ENCODE measurements around the gene BRINP2. TPM values are rescaled to one million over a fixed set of nuclear protein-coding genes. Genes with fewer than 3 reads are reported as not detected.

BRINP2 gene, protein sequence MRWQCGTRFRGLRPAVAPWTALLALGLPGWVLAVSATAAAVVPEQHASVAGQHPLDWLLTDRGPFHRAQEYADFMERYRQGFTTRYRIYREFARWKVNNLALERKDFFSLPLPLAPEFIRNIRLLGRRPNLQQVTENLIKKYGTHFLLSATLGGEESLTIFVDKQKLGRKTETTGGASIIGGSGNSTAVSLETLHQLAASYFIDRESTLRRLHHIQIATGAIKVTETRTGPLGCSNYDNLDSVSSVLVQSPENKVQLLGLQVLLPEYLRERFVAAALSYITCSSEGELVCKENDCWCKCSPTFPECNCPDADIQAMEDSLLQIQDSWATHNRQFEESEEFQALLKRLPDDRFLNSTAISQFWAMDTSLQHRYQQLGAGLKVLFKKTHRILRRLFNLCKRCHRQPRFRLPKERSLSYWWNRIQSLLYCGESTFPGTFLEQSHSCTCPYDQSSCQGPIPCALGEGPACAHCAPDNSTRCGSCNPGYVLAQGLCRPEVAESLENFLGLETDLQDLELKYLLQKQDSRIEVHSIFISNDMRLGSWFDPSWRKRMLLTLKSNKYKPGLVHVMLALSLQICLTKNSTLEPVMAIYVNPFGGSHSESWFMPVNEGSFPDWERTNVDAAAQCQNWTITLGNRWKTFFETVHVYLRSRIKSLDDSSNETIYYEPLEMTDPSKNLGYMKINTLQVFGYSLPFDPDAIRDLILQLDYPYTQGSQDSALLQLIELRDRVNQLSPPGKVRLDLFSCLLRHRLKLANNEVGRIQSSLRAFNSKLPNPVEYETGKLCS
- total RNA-seq: 0.26 TPM in 1 of 2 replicates, not detected in the other

- no peaks in the 10 kb centered on the region for H3K9me3 Mint-ChIP-seq
- H3K27me3 Mint-ChIP-seq (ENCODE audit: insufficient read depth): peaks cover 20% of the 10 kb centered on the region
- no peak within 1 kb of the TSS for H3K27ac Mint-ChIP-seq
- H3K36me3 Mint-ChIP-seq (ENCODE audit: low read depth): no peaks in the 10 kb centered on the region
- no peaks in the 10 kb centered on the region for H3K4me1 Mint-ChIP-seq (ENCODE audit: low read depth)
- intact Hi-C loops (cut with micrococcal nuclease): no loop called here
- no peak for DNase-seq (ENCODE audit: low spot score)
- no peak within 1 kb of the TSS for H3K4me3 Mint-ChIP-seq
These were observed at the start of gene BRINP2 for GRCh38 chr1:177170756-177171535. TSS of gene BRINP2 (plus strand) at chr1:177170958. CDS start at chr1:177229877, 58,919 bp downstream.

DNA sequence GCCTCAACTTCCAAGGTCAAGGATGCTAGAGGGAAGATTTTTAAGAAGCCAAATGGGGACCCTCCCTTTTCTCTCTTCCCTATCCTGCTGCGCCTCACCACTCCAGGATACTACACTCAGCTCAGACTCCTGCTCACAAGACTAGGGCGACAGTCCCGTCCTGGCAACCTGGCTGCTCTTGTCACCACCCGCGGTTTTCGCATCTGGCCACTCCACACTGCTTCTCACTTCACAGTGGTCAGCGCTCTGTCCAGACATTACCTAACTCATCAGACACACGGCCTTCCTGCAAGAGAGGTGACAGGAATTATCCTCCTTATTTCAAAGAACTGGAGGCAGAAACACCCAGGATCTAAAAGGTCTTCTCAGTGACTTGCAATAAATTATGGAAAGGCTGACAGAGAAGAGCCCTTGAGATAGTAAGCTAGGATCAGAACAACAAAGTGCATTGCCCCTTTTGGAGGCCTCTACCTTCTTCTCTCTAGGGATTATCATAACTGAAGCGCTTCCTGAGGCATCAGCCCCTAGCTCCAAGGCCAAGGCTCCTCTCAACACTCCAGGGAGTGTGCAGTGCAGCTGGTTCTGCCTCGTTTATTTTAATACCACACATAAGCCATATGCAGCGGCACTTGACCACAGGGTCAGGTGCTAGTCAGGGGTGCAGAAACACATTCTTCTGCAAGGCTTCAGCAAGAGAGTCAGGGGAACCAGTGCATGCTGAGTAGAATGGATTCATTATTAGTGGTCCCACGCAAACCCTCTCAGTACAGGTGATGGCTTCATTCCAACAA lies 48.1 kb upstream of the BRINP2 start:
- Mint-ChIP-seq H3K36me3 (ENCODE audit: low read depth) (no peaks in the 10 kb centered on the region), H3K9me3 (no peaks in the 10 kb centered on the region), H3K4me3 (no peak overlapping the region), H3K27me3 (ENCODE audit: insufficient read depth) (no peaks in the 10 kb centered on the region), H3K4me1 (ENCODE audit: low read depth) (no peaks in the 10 kb centered on the region), H3K27ac (no peak overlapping the region)
- intact Hi-C loops (cut with micrococcal nuclease): no loop called here
- no peak for DNase-seq (ENCODE audit: low spot score)

GRCh38 chr1:177124577-177125278 lies 46.0 kb upstream of the BRINP2 start:
- Mint-ChIP-seq H3K4me1 (ENCODE audit: low read depth) (no peaks in the 10 kb centered on the region), H3K27me3 (ENCODE audit: insufficient read depth) (no peaks in the 10 kb centered on the region), H3K4me3 (no peak overlapping the region), H3K9me3 (no peaks in the 10 kb centered on the region), H3K36me3 (ENCODE audit: low read depth) (no peaks in the 10 kb centered on the region), H3K27ac (no peak overlapping the region)
- DNase-seq (ENCODE audit: low spot score): no peak
- intact Hi-C loops (cut with micrococcal nuclease): no loop called here

DNA sequence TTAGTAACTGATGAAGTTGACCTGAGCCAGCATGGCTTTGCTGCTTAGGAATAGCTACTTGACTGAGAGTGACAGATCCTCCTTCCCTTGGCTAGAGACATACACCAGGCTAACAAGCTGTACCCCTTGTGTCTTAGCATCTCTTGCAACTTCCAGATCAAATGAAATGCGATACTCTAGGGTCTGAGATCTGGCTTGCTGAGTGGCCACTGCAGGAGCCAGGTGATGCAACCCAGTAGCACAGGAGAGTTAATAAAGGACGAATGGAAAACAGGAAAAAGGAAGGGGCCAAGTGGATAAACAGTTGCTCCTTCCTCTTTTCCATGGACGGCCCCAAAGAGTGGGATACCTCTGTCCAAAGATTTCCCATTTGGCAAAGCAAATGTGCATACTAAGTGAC lies 44.5 kb upstream of the BRINP2 start:
- no peak for DNase-seq (ENCODE audit: low spot score)
- Mint-ChIP-seq H3K27me3 (ENCODE audit: insufficient read depth) (no peaks in the 10 kb centered on the region), H3K27ac (no peak overlapping the region), H3K4me3 (no peak overlapping the region), H3K4me1 (ENCODE audit: low read depth) (no peaks in the 10 kb centered on the region), H3K9me3 (no peaks in the 10 kb centered on the region), H3K36me3 (ENCODE audit: low read depth) (no peaks in the 10 kb centered on the region)
- intact Hi-C loops (cut with micrococcal nuclease): no loop called here

- Mint-ChIP-seq H3K27ac (no peak overlapping the region), H3K9me3 (no peaks in the 10 kb centered on the region), H3K27me3 (ENCODE audit: insufficient read depth) (no peaks in the 10 kb centered on the region), H3K36me3 (ENCODE audit: low read depth) (no peaks in the 10 kb centered on the region), H3K4me1 (ENCODE audit: low read depth) (no peaks in the 10 kb centered on the region), H3K4me3 (no peak overlapping the region)
- intact Hi-C loops (cut with micrococcal nuclease): no loop called here
- DNase-seq (ENCODE audit: low spot score): no peak
These were observed 42.0 kb upstream of the BRINP2 start for GRCh38 chr1:177128665-177129281.

DNA sequence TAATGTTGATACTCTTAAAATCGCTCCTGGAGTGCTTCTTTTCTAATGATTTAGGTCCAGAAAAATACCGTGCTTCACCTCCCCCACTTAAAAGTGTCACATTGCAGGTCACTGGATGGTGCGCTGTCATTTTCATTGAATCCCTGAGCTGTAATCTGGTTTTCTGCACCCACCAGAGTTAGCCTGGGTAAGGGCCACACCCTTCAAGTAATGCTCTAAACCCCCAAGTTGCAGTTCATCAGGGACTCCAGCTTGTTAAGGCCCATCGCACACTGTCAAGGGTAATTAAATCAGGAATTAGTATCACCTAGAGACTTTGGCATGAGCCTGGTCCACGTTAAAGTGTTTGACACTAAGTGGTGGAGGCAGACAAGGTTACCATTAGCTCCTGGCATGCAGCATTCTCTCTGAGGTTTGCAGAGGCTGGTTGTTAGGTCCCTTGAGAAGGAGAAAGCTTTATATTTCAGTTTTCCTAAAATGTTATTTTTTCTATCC lies 40.3 kb upstream of the BRINP2 start:
- Mint-ChIP-seq H3K9me3 (no peaks in the 10 kb centered on the region), H3K4me1 (ENCODE audit: low read depth) (no peaks in the 10 kb centered on the region), H3K36me3 (ENCODE audit: low read depth) (no peaks in the 10 kb centered on the region), H3K27ac (no peak overlapping the region), H3K27me3 (ENCODE audit: insufficient read depth) (no peaks in the 10 kb centered on the region), H3K4me3 (no peak overlapping the region)
- DNase-seq (ENCODE audit: low spot score): no peak
- intact Hi-C loops (cut with micrococcal nuclease): no loop called here

DNA sequence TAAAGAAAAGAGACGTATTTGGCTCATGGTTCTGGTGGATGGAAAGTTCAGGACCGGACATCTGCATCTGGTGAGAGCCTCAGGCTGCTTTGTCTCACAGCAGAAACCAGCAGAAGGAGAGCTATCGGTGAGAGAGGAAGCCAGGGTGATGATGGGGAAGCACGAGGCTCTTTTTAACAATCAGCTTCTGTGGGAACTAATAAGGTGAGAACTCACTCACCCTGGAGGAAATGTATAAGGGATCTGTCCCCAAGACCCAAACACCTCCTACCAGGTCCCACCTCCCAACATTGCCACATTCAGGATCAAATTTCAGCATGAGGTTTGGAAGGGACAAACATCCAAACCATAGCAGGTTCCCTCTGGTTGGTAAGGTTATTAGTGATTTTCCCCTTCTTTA lies 39.0 kb upstream of the BRINP2 start:
- Mint-ChIP-seq H3K4me1 (ENCODE audit: low read depth) (no peaks in the 10 kb centered on the region), H3K27ac (no peak overlapping the region), H3K9me3 (no peaks in the 10 kb centered on the region), H3K27me3 (ENCODE audit: insufficient read depth) (no peaks in the 10 kb centered on the region), H3K36me3 (ENCODE audit: low read depth) (no peaks in the 10 kb centered on the region), H3K4me3 (no peak overlapping the region)
- DNase-seq (ENCODE audit: low spot score): no peak
- intact Hi-C loops (cut with micrococcal nuclease): no loop called here

DNA sequence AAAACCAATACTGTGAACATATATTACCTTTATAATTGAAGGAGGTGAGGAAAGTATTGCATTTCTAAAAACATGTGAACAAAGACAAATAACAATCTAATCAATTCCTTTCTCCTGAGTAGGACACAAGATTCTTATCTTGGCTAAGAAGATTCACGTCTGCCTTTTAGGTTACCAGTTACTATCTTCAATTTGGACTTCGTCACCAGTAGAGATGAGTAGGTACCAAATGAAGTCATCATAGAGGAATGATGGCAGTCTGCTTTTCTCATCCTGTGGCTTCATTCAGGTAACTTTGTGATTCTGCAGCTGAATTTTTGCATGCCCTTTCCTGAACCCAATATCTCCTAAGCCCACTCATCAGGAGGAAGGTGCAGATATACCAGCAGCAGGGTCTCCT lies 38.6 kb upstream of the BRINP2 start:
- Mint-ChIP-seq H3K27me3 (ENCODE audit: insufficient read depth) (no peaks in the 10 kb centered on the region), H3K9me3 (no peaks in the 10 kb centered on the region), H3K27ac (no peak overlapping the region), H3K36me3 (ENCODE audit: low read depth) (no peaks in the 10 kb centered on the region), H3K4me1 (ENCODE audit: low read depth) (no peaks in the 10 kb centered on the region), H3K4me3 (no peak overlapping the region)
- DNase-seq (ENCODE audit: low spot score): no peak
- intact Hi-C loops (cut with micrococcal nuclease): no loop called here

DNA sequence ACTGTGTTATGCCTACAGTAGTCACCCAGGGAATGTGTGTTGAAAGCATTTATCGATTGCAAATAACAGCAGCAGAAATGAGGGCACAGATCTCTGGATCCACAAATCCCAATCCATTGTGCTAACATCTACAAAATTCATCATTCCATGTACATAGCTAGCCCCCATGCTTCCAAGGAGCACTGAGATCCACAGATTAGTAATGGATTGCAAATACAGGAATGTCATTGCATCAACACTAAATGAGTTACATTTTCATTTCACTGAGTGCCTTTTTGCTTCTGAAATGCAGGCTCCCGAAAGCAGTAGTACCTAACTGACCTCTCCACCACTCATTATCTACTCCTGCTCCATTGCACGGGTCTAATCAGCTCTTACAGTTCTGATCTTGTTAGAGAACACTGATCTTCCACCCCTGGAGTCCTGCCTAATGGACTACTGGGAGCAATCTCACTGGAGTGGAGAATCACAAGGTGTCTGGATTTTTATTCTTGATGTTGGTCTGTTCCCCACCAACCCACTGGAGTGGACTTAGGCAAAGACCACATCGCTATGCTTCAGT lies 36.7 kb upstream of the BRINP2 start:
- intact Hi-C loops (cut with micrococcal nuclease): no loop called here
- no peak overlapping the region for H3K27ac Mint-ChIP-seq
- no peaks in the 10 kb centered on the region for H3K27me3 Mint-ChIP-seq (ENCODE audit: insufficient read depth)
- no peaks in the 10 kb centered on the region for H3K9me3 Mint-ChIP-seq
- H3K4me1 Mint-ChIP-seq (ENCODE audit: low read depth): no peaks in the 10 kb centered on the region
- no peak for DNase-seq (ENCODE audit: low spot score)
- H3K4me3 Mint-ChIP-seq: no peak overlapping the region
- H3K36me3 Mint-ChIP-seq (ENCODE audit: low read depth): no peaks in the 10 kb centered on the region

GRCh38 chr1:177135250-177135649 lies 35.5 kb upstream of the BRINP2 start:
- intact Hi-C loops (cut with micrococcal nuclease): no loop called here

DNA sequence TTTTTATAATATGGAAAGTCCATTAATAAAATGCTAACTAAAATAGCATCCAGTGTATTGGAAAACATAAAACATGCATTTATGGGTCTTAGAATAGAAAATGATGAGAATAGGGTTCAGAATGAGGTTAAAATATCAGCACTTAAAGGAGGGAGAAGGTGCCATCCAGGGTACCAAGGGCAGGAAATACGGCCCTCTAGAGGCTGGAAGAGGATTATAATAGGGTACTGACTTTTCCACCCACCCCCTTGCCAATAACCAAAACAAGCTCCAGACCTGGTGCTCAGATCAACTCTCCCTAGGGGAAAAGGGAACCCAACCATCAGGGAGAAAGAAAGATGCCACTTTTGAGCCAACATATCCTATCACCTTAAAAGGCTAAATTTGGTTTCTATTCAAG lies 32.9 kb upstream of the BRINP2 start:
- no peaks in the 10 kb centered on the region for H3K9me3 Mint-ChIP-seq
- H3K4me3 Mint-ChIP-seq: no peak overlapping the region
- no peaks in the 10 kb centered on the region for H3K36me3 Mint-ChIP-seq (ENCODE audit: low read depth)
- no peak for DNase-seq (ENCODE audit: low spot score)
- H3K27ac Mint-ChIP-seq: no peak overlapping the region
- no peaks in the 10 kb centered on the region for H3K4me1 Mint-ChIP-seq (ENCODE audit: low read depth)
- intact Hi-C loops (cut with micrococcal nuclease): no loop called here
- H3K27me3 Mint-ChIP-seq (ENCODE audit: insufficient read depth): no peaks in the 10 kb centered on the region

More at GRCh38 chr1:177135250-177135649, 35.5 kb upstream of the BRINP2 start:
- H3K4me3 Mint-ChIP-seq: no peak overlapping the region
- H3K27ac Mint-ChIP-seq: no peak overlapping the region
- H3K27me3 Mint-ChIP-seq (ENCODE audit: insufficient read depth): no peaks in the 10 kb centered on the region
- H3K9me3 Mint-ChIP-seq: no peaks in the 10 kb centered on the region
- no peaks in the 10 kb centered on the region for H3K36me3 Mint-ChIP-seq (ENCODE audit: low read depth)
- DNase-seq (ENCODE audit: low spot score): no peak
- no peaks in the 10 kb centered on the region for H3K4me1 Mint-ChIP-seq (ENCODE audit: low read depth)

All from activated T-helper 1 cell treated with anti-CD3 and anti-CD28 coated beads, Interleukin-12 subunit alpha, Interleukin-12 subunit beta, Interleukin-2, Interleukin-4 antibody, amounts not matched to agents 30 ng/mL and 10 ng/mL and 1 ng/mL, durations not matched to agents 14 hours and 24 hours and 36 hours (primary cell).